Measurements from ENCODE around the gene CTIF.

Gene CTIF

DNA sequence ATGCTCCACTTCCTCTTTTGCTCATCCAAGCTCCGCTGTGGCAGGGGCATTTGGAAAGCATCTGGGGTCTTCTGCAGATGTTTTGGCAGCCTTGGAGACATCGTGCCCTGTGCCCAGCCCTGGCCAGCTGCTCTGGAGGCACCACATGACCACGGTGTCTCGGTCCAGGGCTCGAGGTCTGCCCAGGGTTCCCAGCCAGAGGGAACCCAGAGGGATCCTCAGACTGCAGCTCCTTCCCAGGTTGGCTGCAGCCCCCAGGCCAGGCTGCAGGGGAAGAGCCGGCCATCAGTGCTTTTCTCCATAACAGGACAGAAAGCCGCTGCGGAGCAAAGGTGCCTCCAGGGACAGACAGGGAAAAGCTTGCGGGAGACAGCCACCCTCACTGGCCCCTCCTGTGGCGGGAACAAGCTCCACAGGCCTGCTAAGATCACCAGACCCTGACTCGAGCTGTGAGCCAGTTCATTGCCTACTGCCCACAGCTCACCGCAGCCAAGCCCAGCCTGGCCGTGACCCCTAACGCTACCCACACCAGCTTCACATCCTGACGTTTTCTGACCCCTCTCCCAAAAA, 337.2 kb downstream of the CTIF start:
- DNase-seq, result no peak

DNA sequence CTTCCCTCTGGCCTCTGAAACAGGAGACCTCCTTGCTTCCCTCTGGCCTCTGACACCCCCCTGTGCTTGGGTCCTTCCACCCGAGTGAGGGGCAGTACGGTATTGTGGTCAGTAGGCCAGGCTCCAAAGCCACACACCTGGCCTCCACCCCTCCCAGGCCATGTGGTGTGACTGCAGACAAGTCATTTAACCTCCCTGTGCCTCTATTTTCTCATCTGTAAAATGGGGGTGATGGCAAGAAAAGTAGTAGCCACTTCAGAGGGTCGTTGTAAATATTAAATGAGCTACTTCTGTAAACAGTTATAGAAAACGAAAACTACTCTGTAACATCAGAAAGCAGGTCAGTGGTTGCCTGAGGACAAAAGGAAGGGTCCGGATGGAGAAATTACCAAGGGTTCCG, 337.8 kb downstream of the CTIF start:
- no peak for DNase-seq

DNA sequence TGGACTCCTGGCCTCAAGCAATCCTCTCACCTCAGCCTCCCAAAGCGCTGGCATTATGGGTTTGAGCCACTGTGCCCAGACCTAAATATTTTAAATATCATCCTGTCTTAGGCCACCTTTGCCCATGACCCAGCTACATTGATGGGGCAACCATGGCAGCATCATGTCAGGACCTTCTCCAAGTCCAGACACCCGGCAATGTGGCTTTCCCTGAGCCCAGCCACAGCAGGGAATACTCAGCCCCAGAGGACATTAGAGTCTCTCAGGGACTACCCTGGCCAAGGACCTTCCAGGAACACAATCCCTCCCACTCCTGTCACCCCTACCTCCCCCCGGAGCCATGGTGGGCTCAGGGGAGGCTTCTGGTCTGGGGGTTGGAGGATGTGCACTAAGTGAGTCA, 339.1 kb downstream of the CTIF start:
- DNase-seq, result no peak

DNA sequence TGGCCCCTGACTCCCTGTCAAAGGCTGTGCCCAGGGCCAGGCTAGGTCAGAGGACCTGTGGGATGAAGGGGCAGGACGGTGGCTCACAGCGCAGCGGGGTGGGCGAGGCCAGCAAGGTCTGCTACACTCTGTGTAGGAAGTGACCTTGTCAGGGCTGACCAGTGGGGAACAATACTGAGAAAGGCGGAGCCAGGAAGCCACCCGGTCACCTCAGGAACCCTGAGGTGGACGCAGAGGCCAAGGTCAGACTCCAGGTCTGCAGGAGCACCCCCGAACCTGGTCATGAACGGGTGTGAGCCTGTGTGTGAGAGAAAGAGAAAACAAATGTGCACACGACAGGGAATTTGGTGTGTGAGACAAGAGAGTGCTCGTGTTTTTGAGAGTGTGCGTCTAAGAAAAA, 339.6 kb downstream of the CTIF start:
- no peak for DNase-seq

DNA sequence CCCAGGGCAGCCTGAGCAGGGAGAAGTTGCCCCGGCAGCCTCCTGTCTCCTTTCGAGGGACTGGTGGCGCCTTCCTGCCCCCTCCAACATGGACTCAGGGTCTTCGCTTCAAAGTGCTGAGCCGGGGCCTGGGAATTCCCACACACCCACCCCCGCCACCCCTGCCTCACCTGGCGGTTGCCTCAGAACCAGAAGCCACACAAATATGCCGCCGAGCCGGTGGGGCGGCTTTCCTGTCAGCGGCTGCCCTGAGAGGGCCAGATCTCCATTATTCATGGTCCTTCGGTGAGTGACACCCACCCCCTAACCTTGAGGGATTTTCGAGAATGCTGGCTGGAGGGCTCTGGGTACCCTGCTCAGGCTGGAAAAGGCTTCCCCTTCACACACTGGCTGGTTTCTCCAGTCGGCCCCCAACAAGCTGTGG, 340.2 kb downstream of the CTIF start:
- DNase-seq, result no peak

DNA sequence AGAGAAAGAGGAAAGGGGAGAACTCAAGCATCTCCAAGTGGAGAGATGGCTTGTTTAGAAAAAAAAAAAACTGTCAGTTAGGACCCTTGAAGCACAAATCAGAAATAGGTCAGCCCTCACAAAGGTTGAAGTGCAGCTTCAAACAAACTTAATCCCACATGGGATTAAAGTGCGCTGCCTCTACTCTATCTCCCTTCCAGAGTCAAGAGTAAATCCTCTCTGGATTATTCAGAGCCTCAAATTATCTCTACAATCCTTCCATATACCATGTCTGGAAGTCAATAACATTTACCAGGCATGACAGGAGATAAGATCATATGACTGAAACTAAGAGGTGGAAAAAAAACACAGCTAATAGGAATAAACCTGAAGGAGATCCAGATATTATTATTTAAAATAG, 342.1 kb downstream of the CTIF start:
- no peak for DNase-seq

DNA sequence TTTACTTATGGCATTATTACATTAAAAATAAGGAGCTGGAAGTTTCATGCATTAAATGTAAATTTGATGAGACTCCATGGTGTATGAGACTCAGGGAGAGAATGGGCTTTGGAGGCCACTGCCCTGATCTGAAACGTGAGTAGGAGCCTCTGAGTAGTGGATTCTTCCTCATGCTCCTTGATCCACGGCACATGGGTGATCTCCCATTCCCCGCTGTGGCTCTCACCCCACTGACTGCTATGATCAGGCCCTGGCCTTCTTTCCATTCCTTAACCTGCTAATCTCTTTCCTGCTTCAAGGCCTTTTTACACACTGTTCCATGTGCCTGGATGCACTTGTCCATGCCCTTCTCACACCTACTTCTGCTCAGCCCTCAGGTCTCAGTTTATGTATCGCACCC, 343.5 kb downstream of the CTIF start:
- no peak for DNase-seq

DNA sequence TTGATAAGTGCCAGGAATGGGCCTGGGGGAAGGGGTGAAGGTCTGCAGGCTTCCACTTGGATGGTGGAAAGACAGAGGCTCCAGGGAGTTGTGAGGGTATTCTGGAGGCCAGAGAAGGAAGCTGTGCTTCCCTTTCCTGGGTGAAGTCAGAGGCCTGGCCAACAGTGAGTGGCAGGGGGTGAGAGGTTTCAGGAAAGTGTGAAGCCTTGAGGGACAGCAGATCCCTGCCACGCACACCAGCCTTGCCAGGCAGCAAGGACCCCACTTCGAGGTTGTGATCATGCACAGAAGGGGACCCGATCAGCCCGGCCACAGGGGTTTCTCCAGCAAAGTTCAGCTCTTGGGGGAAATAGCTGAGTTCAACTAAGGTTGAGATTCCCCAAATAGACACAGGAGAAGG, 345.5 kb downstream of the CTIF start:
- no peak for DNase-seq

DNA sequence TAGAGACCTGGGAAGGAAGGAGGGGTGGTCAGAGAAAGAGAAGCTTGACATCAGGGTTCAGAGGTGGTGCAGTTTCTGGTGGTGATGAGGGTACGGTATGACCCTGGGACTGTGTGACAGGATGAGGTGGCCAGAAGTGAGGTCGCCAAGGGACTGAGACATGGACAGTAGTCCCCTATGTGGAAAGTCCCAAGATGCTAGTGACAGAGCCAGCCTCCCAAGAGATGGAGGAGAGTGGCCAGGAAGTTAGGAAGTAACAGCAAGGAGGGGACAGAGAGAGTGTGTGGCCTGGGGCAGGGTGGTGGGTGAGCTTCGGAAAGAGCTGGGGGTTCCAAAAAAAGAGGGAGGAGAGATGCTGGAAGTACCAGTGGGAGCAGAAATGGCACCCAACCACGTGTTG, 345.9 kb downstream of the CTIF start:
- DNase-seq, result no peak

DNA sequence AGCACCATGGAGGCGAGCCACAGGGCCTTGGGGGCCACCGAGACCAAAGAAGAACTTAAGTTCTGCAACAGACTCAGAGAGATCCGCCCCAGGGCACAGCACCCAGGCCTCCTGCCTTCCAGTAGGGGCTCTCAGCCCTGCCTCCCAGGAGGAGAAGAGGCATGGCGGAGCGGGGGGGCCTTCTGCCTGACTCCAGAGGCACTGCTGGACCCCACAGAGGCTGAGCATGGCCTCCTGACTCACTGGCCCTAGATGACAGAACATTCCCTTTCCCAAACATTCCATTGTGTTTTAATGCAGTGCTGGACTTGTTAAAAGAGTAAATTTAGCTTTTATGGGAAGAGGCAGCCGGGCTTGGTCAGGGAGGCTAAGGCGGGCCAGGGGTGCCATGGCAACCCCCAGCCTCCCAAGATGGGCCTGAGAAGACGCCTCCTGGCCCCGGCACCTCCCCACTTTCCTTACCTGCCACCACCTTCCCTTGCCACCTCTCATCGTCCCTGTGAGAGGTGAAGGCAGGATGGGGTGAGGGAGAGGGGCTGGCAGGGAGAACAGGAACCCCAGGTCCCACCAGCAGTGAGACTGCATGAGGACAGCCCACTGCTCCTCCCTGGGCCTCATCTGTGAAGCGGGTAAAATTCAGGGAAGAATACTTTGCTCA, 346.6 kb downstream of the CTIF start:
- no peak for DNase-seq

DNA sequence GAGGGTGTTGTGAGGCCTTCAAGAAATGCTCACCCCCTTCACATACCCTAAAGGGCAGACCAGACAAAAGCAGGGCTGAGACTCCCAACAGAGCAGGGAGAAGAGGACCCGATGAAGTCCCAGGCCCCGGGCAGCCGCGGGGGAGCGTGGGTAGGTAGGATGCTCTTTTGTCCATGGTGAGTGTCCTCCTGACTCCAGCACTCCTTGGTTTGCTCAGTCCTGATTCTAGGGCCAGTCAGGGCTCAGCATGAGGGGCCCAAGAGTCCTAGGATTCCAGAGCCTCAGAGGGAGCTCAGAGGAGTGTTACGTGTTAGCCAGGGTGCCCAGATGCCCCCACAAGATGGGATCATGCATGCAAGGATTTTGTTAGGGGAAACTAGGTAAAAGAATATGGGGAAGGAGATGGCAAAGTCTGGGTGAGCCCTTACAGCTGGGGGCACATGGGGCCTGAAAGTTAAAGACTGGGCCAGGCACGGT, 347.1 kb downstream of the CTIF start:
- DNase-seq, result no peak

DNA sequence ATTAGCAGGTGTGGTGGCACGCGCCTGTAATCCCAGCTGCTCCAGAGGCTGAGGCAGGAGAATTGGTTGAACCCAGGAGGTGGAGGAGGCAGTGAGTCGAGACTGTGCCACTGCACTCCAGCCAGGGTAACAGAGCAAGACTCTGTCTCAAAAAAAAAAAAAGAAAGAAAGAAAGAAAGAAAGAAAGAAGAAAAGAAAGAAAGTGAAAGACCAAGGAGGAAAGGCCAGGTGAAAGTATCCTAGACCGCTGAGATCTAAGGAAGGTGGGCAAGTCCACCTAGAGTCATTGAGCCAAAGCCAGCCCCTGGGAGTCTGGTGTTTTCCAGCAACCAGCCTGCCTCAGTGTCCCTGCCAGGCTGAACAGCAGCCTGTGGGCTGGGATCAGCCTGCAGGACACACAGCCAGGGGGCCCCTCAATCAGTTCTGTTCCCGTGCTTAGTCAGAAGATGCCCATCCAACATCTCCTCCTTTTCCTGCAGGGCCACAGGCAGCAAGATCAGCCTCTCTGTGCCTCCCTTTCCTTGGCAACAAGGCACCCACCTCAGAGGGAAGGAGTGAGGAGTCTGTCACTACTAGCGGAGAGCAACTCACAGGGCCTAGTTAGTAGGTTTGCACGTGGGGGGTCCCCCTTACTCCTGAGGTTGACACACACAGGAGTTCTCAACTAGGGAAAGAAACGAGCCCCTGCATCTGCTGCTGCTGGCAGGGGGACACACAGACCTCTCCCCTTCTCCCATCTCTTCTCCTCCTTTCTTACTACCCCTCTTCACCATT, 347.9 kb downstream of the CTIF start:
- DNase-seq, result no peak

DNA sequence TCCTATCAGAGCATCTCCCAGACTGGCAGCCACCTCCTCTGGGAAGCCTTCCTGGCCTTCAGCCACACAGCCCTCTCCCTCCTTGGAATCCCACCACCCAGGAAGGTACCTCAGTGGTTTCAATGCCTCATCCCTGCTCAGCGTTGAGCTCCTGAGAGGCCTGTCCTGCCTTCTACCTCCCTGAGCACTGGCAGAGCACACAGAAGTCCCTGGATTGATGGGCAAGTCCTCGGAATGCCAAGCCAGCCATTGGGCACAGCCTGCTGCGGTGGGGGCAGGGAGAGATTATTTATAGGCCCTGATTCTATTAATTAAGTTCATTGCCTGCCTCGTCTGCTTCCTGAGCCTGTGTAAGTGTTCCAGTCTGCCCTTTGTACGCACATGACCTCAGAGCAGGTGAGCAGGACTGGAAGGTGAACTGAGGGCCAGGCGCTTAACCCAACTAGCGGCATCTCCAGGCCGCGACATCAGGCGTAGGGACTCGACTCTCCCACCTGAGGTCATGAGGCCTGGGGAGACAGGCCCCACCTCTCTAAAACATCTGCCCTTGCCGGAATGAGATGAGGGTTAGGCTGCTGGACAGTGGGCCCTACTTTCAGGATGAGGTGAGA, 348.6 kb downstream of the CTIF start:
- no peak for DNase-seq

DNA sequence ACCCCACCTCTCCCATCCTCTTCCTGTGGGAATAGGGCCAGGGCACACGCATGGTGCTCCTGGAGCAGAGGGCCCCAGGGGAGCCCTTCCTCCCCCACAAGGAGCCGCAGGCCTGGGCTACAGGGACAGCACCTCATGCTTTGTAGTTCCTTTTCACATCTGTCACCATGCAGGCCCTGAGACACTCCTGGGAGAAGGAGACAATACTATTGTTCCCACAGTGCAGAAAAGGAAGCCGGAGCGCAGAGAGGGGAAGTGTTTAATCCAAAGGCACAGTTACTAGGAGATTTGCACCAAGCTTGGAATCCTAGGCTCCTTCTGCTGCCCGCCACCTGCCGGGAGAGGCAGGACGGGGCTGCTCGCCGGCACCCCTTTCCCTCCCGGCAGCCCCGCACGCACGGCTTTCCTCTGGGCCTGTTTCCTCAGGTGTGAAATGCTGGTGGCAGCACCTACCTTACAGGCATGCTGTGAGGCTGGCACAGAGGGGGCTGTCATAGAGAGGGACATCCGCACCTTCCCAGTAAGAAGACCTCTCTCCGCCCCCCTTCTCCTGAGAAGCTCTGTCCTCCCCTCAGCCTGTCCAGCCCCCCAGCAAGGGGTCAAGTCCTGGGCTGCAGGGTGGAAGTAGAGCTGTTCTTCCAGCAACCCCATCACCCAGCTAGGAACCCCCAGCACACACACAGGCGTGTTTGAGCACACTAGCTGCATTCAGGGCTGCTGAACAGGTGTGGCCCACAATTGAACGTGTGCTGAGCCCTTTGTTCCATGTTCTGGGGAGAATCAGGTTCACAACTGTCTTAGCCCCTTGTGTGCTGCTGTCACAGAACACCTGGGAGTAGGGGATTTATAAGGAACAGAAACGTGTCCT, 349.3 kb downstream of the CTIF start:
- no peak for DNase-seq

DNA sequence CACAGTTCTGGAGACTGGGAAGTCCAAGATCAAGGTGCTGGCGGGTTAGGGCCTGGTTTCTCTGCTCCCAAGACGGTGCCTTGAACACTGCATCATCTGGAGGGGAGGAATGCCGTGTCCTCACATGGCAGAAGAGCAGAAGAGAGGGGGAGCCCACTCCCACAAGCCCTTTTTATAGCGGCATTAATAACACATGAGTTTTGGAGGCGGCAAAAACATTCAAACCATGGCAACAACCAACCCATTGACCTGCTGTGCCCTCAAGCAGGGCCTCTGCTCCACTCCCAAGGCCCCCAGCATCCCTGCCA, 349.9 kb downstream of the CTIF start:
- DNase-seq, result no peak

DNA sequence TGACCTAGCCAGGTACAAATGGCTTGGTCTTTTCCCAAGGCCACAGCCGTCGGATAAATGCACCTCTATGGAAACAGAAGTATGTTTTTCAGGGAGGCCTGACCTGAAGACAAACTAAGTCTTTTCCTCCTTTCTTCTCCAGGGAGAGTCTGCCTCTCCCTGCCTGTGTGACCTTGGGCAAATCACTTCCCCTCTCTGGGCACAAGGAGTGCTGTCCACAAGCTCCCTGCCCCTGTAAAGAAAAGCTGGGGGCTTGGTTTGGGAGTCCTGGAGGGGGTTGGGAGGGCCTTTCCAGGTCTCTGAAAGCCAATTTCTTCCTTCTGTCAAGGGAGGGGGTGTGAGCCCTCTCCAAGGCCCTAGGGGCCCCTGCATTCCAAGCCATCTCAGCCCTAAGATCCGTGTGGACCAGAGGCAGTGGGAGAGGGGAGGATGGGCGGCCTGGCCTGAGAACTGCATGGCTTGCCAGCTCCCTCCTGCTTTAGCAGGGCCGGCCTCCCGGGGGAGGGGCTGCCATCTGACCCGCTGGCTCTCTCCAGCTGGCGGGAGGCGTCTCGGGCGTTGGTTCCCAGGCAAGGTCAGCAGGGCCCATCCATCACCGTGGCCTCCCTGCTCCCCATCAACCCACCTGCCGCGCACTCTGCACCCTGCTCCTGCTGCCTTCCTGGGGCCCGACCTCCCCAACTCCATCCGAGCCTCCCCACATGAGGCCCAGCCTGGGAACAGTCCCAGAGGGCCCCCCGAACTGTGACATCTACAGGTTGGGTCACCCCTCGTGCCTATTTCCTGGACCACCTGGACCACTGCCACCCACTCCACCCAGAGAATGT, 350.5 kb downstream of the CTIF start:
- peak; percentile 69 for DNase-seq

DNA sequence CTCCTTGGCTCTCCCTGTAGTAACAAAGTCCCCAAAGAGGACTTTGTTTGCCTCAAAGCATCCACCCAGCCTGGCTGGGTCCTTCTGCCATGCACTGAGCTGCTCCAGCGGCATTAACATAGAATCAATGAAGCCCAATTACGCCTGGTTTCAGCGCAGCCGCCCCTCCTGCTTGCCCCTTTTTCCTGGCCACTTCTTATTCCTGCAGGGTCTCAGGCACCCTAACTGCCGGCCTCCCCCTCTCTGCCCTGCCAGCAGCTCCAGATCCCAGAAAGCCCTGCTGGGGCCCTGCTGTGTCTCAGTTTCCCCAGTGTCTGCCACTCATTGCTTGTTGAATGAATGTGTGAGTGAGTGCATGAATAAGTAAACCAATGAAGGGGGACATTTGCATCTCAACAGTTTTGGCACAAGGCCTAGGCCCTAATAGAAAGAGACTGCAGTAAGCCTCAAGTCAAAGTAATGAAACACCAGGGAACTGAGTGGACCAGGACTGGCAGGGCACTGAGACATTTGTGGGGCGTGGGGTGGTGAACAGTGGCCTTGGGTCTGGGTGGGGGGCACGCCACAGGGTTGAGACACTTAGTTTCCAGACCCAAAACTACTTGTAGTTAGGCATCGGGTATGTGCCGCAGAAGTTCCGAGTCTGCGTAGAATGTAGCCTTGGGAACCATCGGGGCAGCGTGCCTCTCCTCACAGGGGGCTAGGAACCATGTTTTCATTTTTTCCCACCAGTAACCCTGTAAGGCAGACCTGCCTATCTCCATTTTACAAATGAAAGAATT, 351.3 kb downstream of the CTIF start:
- DNase-seq, result no peak

DNA sequence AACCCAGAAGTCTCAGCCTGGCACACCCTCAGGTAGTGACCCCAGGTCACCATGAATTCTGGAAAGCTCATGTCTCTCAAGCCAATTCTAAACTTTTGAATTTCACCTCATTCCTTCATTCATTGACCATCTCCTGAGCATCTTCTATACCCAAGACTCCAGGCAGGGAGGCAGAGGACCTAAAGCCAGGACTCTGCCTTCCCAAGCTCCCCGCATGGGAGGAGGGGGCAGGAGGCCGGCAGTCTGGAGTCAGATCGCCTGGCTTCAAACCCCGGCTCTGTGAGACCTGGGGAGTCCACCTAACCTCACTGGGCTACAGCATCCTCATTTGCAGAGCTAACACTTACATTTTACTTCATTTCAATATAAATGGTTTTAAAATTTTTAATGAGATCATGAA, 352.9 kb downstream of the CTIF start:
- DNase-seq, result no peak

DNA sequence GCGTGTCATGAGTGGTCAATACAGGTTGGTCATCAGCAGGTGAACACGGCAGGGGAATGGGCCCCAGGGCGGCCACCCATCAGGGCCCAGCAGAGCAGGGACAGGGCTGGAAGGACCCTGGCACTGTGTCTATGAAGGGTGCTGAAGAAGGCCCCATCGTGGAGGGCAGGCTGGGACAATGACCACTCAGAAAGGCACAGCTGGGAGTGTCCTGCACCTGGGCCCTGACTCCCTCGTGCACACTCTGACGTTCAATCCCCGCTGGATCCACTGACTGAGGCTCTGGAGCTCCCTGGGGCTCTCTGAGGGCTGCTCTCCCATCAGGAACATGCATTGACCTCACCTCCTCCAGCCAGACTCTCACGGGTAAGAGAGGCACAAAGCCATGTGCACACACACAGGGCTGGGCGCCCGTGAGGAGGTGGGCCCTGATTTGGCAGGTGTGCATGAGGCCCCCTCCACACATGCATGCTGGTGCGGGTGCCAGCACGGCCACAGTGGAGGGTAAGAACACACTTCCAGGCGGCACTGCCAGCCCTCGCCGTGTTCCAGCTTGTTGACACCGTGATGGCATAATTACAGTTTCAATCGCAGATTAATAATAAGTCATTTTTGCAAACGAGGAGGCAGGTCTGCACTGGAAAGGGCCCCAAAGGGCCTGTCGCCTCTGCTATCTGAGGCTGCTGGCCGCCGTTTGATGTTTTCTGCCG, 353.5 kb downstream of the CTIF start:
- DNase-seq, result no peak

DNA sequence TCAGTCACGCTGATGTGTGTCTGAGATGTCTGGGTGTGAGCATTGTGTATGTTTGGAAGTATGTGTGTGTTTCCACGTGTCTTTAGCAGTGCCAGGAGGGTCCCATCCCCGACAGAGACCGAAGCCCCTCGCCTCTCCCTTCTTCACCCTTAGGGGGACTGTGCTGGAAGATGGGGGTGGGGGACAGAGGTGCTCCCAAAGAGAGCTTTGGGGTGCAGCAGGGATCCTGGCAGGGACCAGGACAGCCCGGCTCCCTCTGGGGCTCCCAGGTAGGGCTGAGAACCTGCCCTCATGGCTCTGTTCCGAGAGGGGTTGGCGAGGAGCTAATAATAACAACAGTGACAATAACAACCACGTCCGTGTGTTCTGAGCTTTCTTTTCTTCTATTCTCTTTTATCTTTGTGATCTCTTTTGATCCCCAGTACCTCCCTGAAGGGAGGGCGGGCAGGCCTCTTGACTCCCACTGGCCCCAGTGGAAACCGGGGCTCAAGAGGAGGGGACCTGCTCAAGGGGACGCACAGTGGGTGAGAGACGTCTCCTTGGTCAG, 354.3 kb downstream of the CTIF start:
- no peak for DNase-seq
